ENCODE data around the gene LGR4. TPM values are rescaled to one million over a fixed set of nuclear protein-coding genes. Genes with fewer than 3 reads are reported as not detected.

Gene LGR4
- total RNA-seq, 4 donors from 2014 or later: 18.1 to 31.5 (median 26.1) TPM

DNA sequence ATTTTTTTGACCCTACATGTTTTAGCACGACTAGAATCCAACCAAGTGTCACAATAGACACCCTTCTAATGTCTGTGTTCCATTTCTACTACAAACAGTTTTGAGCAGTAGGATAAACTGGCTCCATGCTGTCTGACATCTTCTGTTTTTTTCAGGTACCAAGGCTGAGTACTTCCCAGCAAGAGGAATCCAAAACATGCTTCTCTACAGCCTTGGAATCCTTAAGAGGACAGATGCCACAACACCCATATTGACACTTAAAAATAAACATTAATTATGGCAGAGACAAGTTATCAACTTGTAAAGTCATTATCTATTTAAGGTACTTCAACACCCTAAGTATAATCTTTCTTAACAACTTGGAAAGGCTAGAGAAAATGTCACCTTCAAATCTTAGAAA lies 54.2 kb downstream of the LGR4 start:
- TF ChIP-seq, protein P1, sequence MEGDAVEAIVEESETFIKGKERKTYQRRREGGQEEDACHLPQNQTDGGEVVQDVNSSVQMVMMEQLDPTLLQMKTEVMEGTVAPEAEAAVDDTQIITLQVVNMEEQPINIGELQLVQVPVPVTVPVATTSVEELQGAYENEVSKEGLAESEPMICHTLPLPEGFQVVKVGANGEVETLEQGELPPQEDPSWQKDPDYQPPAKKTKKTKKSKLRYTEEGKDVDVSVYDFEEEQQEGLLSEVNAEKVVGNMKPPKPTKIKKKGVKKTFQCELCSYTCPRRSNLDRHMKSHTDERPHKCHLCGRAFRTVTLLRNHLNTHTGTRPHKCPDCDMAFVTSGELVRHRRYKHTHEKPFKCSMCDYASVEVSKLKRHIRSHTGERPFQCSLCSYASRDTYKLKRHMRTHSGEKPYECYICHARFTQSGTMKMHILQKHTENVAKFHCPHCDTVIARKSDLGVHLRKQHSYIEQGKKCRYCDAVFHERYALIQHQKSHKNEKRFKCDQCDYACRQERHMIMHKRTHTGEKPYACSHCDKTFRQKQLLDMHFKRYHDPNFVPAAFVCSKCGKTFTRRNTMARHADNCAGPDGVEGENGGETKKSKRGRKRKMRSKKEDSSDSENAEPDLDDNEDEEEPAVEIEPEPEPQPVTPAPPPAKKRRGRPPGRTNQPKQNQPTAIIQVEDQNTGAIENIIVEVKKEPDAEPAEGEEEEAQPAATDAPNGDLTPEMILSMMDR (IDR thresholded peaks at IDR 0.05): no peak
- DNase-seq (ENCODE audit: low spot score): no peak
- ATAC-seq (ENCODE audit: low FRiP score): no peak

DNA sequence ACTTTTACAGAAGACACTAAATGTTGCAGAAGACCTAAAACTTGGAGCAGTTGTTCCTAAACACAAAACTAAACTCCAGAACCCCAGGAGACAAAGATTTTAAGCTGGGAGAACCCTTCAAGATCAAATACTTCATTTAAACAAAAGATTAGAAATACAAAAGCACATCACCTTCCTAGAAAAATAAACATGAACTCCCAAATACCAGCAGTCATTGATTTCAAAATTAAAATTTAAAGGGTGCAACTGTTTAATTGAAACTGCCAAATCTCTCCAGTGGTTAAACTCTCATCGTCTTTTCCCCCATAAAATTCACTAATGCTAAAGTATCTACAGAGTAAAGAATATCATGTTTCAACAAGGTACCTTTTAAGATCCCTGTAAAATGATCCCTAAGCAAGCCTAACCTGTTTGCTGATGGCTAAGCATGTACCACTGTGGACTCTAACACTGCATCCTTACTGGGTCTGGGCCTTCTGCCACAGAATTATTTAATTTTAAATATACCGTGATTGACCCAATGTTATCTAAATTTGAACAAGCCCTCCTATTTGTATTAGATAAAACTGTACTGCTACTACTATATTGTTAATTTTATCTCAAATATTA lies 55.9 kb downstream of the LGR4 start:
- TF ChIP-seq, protein P1 (IDR thresholded peaks at IDR 0.05): no peak
- no peak for DNase-seq (ENCODE audit: low spot score)
- ATAC-seq (ENCODE audit: low FRiP score): no peak

DNA sequence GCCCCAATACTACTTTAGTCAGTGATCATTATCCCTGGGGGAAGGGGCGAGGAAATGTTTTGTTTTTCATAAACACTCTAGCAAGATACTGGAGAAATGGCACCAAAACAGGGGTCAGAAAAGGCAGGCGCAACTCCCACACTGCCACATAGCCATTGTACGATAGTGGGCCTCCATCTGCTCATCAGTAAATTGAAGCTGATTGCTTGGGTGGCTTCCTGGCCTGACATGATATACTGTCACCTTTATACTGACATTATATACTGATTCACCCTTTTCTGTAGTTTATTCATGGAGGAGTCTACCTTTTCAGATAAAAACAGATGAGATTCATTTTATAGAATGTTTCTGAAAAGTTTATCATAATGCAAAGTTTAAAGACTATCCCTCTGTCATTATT lies 57.9 kb downstream of the LGR4 start:
- TF ChIP-seq, protein P1 (IDR thresholded peaks at IDR 0.05): no peak
- DNase-seq (ENCODE audit: low spot score) (no peak), ATAC-seq (ENCODE audit: low FRiP score) (no peak)

DNA sequence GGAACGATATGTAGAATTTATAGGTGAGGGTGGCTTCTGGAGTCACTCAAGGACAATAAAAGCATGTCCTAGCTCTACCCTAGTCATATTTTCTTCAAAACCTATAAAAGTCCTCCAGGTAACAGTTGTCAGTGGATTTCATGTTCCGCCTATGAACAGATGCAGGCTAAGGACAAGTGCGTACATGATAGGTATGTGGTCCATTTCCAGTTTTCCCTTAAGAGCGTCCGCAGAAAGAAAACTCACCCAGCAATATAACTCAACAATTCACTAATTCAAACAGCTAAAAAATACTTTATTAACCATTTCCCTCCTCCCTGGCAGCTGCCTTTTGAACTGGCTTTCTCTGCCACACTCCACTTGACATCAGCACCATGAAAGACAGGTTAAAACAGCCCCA lies 59.4 kb downstream of the LGR4 start:
- TF ChIP-seq, protein P1 (IDR thresholded peaks at IDR 0.05): no peak
- ATAC-seq (ENCODE audit: low FRiP score) (no peak), DNase-seq (ENCODE audit: low spot score) (no peak)

DNA sequence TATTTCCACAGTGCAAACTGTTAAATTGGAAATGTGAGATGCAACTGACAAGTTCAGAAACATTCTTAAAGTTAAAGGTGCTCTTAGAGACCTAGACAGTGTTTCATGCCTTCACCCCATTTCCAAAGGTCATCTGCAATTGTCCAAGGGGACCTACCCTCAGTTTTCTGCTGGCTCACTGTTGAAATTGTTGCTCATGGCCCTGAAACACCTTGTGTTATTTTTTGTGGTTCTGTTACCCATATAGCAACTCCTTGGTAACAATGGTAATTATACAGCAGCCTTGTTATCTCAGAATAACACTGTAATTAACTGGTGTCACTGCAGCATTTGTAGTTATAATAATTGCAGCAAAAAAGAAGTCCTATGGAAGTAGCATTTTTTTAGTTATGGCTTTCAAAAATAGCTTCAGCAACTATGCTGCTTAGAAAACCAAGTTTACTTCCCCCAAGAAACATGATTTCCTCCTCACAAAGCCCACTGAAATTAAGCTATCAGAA lies 60.3 kb downstream of the LGR4 start:
- DNase-seq (ENCODE audit: low spot score) (no peak), ATAC-seq (ENCODE audit: low FRiP score) (no peak)

DNA sequence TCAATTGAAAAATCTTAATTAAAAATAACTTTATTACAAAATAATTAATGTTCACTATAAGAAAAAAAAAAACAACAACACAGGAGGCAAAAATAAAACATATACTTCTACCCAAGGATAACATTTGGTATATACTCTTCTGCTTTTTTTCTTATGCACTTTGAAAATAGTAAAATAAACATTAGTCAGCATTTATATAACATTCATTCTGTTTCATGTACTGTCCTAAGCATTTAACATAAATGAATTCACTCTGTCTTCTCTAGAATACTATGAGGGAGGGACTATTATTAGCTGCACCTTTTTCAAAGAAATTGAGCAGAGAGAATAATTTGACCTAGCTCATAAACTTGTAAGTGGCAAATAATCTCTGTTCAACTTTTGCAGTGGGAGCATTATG lies 61.3 kb downstream of the LGR4 start:
- DNase-seq (ENCODE audit: low spot score) (no peak), ATAC-seq (ENCODE audit: low FRiP score) (no peak)
- TF ChIP-seq, protein P1 (IDR thresholded peaks at IDR 0.05): no peak

More for the DNA sequence above, 60.3 kb downstream of the LGR4 start:
- TF ChIP-seq, protein P1 (IDR thresholded peaks at IDR 0.05): no peak

DNA sequence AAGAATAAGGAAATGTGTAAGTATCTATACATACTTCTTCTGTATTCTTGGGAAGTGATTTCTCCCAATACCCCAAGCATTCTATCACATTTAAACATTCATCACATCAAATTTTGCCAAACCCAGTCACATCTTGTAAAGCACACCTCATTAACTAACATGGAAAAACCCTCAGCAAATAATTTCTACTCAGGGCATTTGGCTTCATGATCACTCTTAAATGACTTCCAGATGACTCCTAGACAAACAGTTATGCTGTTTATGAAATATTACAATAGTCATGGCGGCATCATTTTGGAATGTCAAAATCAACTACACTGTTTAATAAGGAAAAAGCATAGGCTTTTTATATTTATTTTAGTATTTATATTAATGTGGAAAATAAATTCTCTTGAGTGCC lies 62.3 kb downstream of the LGR4 start:
- TF ChIP-seq, protein P1 (IDR thresholded peaks at IDR 0.05): no peak
- no peak for ATAC-seq (ENCODE audit: low FRiP score)
- no peak for DNase-seq (ENCODE audit: low spot score)
